Measurements from ENCODE around the gene PARD3B. TPM values are rescaled to one million over a fixed set of nuclear protein-coding genes. Genes with fewer than 3 reads are reported as not detected.

PARD3B gene
- total RNA-seq, 1 experiment from 2014 or later, result 10.1 TPM

GRCh38 chr2:204727368-204727767 is 182.1 kb downstream of the PARD3B start:
- Mint-ChIP-seq H3K4me3 (ENCODE audit: low read depth, unreplicated experiment) (no peak overlapping the region), H3K9me3 (ENCODE audit: low read depth, unreplicated experiment) (no peaks in the 10 kb centered on the region), H3K4me1 (ENCODE audit: low read depth, unreplicated experiment) (peaks cover 12% of the 10 kb centered on the region), H3K27me3 (ENCODE audit: unreplicated experiment) (no peaks in the 10 kb centered on the region), H3K36me3 (ENCODE audit: insufficient read depth, unreplicated experiment) (no peaks in the 10 kb centered on the region), H3K27ac (ENCODE audit: unreplicated experiment) (no peak overlapping the region)
- no TSS peak for BruUV-seq (replicated peaks)
- DNase-seq, result no peak
- intact Hi-C loops (cut with micrococcal nuclease; ENCODE audit: unreplicated experiment), result no loop called here
- CTCF ChIA-PET, result no interaction called here
- TF ChIP-seq CTCF (IDR thresholded peaks at IDR 0.05; ENCODE audit: unreplicated experiment), result no peak

- H3K4me3 Mint-ChIP-seq (ENCODE audit: low read depth, unreplicated experiment), result no peak overlapping the region
- H3K27ac Mint-ChIP-seq (ENCODE audit: unreplicated experiment), result no peak overlapping the region
- BruUV-seq (replicated peaks), result no TSS peak
- H3K9me3 Mint-ChIP-seq (ENCODE audit: low read depth, unreplicated experiment), result no peaks in the 10 kb centered on the region
- DNase-seq, result no peak
- H3K4me1 Mint-ChIP-seq (ENCODE audit: low read depth, unreplicated experiment), result peaks cover 12% of the 10 kb centered on the region
- H3K36me3 Mint-ChIP-seq (ENCODE audit: insufficient read depth, unreplicated experiment), result no peaks in the 10 kb centered on the region
- intact Hi-C loops (cut with micrococcal nuclease; ENCODE audit: unreplicated experiment), result loop anchor here (5.0 kb wide), 1 partner anchor 52 kb away; no protein-coding TSS in a partner anchor
- CTCF ChIA-PET, result no interaction called here
- H3K27me3 Mint-ChIP-seq (ENCODE audit: unreplicated experiment), result no peaks in the 10 kb centered on the region
- TF ChIP-seq CTCF (IDR thresholded peaks at IDR 0.05; ENCODE audit: unreplicated experiment), result no peak
Measured at GRCh38 chr2:204730603-204731002, 185.3 kb downstream of the PARD3B start.

GRCh38 chr2:204732019-204732418 is 186.7 kb downstream of the PARD3B start:
- Mint-ChIP-seq H3K36me3 (ENCODE audit: insufficient read depth, unreplicated experiment) (no peaks in the 10 kb centered on the region), H3K27ac (ENCODE audit: unreplicated experiment) (no peak overlapping the region), H3K9me3 (ENCODE audit: low read depth, unreplicated experiment) (peaks cover 2% of the 10 kb centered on the region), H3K4me1 (ENCODE audit: low read depth, unreplicated experiment) (peaks cover 4% of the 10 kb centered on the region), H3K27me3 (ENCODE audit: unreplicated experiment) (no peaks in the 10 kb centered on the region), H3K4me3 (ENCODE audit: low read depth, unreplicated experiment) (no peak overlapping the region)
- TF ChIP-seq CTCF (IDR thresholded peaks at IDR 0.05; ENCODE audit: unreplicated experiment), result no peak
- no peak for DNase-seq
- intact Hi-C loops (cut with micrococcal nuclease; ENCODE audit: unreplicated experiment), result loop anchor here (5.0 kb wide), 1 partner anchor 50 kb away; no protein-coding TSS in a partner anchor
- CTCF ChIA-PET, result interaction anchor here (0.7 to 1.0 kb wide), 2 partner anchors 472 to 1011 kb away, joined by 3 read pairs; no protein-coding TSS in a partner anchor
- no TSS peak for BruUV-seq (replicated peaks)

- Mint-ChIP-seq H3K27ac (ENCODE audit: unreplicated experiment) (no peak overlapping the region), H3K27me3 (ENCODE audit: unreplicated experiment) (no peaks in the 10 kb centered on the region), H3K4me3 (ENCODE audit: low read depth, unreplicated experiment) (no peak overlapping the region), H3K9me3 (ENCODE audit: low read depth, unreplicated experiment) (peaks cover 2% of the 10 kb centered on the region), H3K36me3 (ENCODE audit: insufficient read depth, unreplicated experiment) (no peaks in the 10 kb centered on the region), H3K4me1 (ENCODE audit: low read depth, unreplicated experiment) (no peaks in the 10 kb centered on the region)
- intact Hi-C loops (cut with micrococcal nuclease; ENCODE audit: unreplicated experiment), result no loop called here
- BruUV-seq (replicated peaks), result no TSS peak
- CTCF ChIA-PET, result no interaction called here
- TF ChIP-seq CTCF (IDR thresholded peaks at IDR 0.05; ENCODE audit: unreplicated experiment), result no peak
- no peak for DNase-seq
Measured at GRCh38 chr2:204737296-204737695, 192.0 kb downstream of the PARD3B start.
